ENCODE results near the gene RNASEH2B. TPM values are rescaled to one million over a fixed set of nuclear protein-coding genes. Genes with fewer than 3 reads are reported as not detected.

Gene RNASEH2B
- total and polyA plus RNA-seq, 7 experiments from 2014 or later = 65.3 to 105 (median 94.6) TPM

DNA sequence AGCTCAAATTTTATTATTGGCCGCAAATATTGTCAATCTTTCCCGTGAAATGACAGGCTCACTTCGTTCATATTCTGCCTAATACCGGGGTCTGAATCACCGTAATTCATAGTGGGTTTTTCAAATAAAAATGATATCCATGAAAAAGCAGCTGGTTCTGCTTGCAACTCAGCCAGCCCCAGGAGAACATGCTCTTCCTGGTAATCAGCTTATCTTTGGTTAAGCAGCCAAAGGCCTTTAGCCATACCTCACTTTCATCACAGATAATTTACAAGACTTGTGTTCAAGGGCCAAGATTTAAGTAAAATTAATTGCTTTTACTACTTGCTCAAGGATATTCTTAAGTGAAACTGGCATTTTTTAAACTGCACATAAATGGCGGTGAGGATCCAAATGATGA, 22.5 kb downstream of the RNASEH2B start:
- Mint-ChIP-seq H3K4me1 (peaks cover 16 to 31% (median 21%) of the 10 kb centered on the region in 7 donors), H3K27ac (peak overlapping the region in 1 of 9 donors; percentile 23), H3K4me3 (no peak overlapping the region), H3K9me3 (peaks cover 0 to 11% (median 0%) of the 10 kb centered on the region in 11 donors), H3K36me3 (peaks cover 27 to 74% (median 63%) of the 10 kb centered on the region in 5 donors), H3K27me3 (no peaks in the 10 kb centered on the region)
- POLR2A ChIA-PET = interaction anchor here (0.7 kb wide), 1 partner anchor 800 kb away, joined by 3 read pairs; no protein-coding TSS in a partner anchor
- DNase-seq = no peak
- Histone ChIP-seq H3K4me1 (ENCODE audit: control insufficient read depth in 2 of 2, insufficient read depth in 2 of 2, low read length in 2 of 2) (no peaks in the 10 kb centered on the region), H3K9me3 (ENCODE audit: control insufficient read depth in 2 of 3, low read length in 3 of 3) (no peaks in the 10 kb centered on the region), H3K4me3 (ENCODE audit: low read length) (no peak overlapping the region), H3K27me3 (ENCODE audit: control insufficient read depth in 2 of 2, insufficient read depth in 2 of 2, low read length in 2 of 2) (no peaks in the 10 kb centered on the region), H3K36me3 (ENCODE audit: control insufficient read depth in 2 of 3, insufficient read depth in 3 of 3, low read length in 3 of 3) (peaks cover 0 to 60% (median 31%) of the 10 kb centered on the region in 3 experiments), H3K27ac (ENCODE audit: low read depth, low read length) (no peak overlapping the region)
- intact Hi-C loops (cut with micrococcal nuclease) = no loop called here
- no peak for ATAC-seq
- CTCF ChIA-PET = interaction anchor here (0.8 to 1.1 kb wide), 2 partner anchors 14 to 20 kb away, joined by 3 to 4 read pairs; no protein-coding TSS in a partner anchor

DNA sequence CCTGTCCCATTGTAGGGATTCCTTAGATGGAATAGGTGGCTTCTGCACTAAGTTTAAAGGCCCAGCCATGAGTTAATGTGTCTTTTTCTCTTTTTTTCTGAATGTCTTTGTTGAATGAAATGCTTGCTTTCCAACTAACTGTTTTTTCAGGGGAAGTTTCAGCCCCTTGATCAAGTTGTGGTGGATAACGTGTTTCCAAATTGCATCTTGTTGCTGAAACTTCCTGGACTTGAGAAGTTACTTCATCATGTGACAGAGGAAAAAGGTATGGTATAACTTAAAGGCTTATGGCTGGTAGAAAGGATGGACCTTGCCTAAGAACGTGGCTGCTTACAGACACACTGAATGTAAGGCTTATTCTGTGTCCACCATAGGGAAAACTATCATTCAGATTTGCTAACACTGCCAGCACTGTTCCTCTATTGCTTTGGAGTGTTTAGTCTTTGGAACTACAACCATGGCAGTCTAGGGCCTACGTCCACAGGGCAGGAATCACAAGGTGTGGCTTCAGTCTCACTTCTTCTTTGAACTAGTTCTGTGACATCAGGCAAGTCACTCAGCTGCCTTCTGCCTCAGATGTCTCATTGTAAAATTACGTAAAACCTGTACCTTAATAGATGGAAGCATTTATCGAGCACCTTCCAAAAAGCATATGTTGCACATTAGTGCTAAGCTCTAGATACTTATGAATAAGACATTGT, 25.3 kb downstream of the RNASEH2B start:
- peak; percentile 24 for ATAC-seq
- peaks cover 0 to 62% (median 31%) of the 10 kb centered on the region in 3 experiments for H3K36me3 ChIP-seq (ENCODE audit: control insufficient read depth in 2 of 3, insufficient read depth in 3 of 3, low read length in 3 of 3)
- intact Hi-C loops (cut with micrococcal nuclease) = no loop called here
- Mint-ChIP-seq H3K4me1 (peaks cover 0 to 14% (median 8%) of the 10 kb centered on the region in 7 donors), H3K27me3 (no peaks in the 10 kb centered on the region), H3K4me3 (no peak overlapping the region), H3K27ac (peak overlapping the region in 2 of 9 donors; percentile 12 to 39), H3K36me3 (peaks cover 28 to 82% (median 71%) of the 10 kb centered on the region in 5 donors), H3K9me3 (peaks cover 0 to 14% (median 0%) of the 10 kb centered on the region in 11 donors)
- H3K27ac ChIP-seq (ENCODE audit: low read depth, low read length) = no peak overlapping the region
- ChIA-PET CTCF (no interaction called here), POLR2A (no interaction called here)
- no peaks in the 10 kb centered on the region for H3K9me3 ChIP-seq (ENCODE audit: control insufficient read depth in 2 of 3, low read length in 3 of 3)
- H3K27me3 ChIP-seq (ENCODE audit: control insufficient read depth in 2 of 2, insufficient read depth in 2 of 2, low read length in 2 of 2) = no peaks in the 10 kb centered on the region
- no peak overlapping the region for H3K4me3 ChIP-seq (ENCODE audit: low read length)
- H3K4me1 ChIP-seq (ENCODE audit: control insufficient read depth in 2 of 2, insufficient read depth in 2 of 2, low read length in 2 of 2) = no peaks in the 10 kb centered on the region
- no peak for DNase-seq

DNA sequence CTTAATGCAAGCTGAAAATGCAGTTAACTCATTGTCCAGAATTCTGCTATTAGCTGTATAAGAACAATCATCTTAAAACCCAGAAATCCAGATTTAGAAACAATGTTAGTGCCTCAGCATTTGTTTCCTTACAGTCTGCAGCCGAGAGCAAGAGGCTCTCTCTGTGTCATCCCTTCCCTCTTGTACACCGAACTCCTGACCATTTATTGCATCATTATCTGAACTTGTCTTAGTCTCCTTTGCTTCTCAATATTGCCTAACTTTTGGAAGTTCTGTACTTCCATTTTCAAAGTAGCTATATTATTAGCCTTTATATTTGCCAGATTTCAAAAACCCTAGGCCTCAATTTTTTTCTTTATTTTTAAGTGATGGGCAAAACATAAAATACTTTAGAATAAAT, 27.1 kb downstream of the RNASEH2B start:
- no peak overlapping the region for H3K4me3 Mint-ChIP-seq
- peaks cover 0 to 13% (median 8%) of the 10 kb centered on the region in 7 donors for H3K4me1 Mint-ChIP-seq

DNA sequence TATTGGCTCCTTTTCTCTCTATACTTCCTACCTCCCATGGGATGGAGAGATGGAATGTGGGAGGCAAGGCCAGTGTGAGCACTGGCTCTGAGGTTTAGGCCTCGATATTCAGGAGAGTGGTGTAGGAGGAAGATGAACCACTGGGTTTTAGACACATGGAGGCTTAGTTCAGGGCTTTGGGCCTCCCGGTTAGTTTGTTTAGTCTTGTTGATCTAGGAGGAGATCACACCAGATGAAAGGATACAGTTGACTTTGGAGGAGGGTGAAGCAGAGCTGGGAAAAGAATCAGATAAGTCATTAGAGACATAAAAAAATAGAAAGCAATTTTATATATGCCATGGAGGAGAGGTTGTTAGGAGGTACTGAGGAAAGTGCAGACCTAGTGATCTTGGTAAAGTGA, 30.9 kb downstream of the RNASEH2B start:
- H3K36me3 ChIP-seq (ENCODE audit: control insufficient read depth in 2 of 3, insufficient read depth in 3 of 3, low read length in 3 of 3) = peaks cover 9 to 48% (median 13%) of the 10 kb centered on the region in 3 experiments
- no peaks in the 10 kb centered on the region for H3K27me3 Mint-ChIP-seq
- peaks cover 0 to 9% (median 7%) of the 10 kb centered on the region in 7 donors for H3K4me1 Mint-ChIP-seq
- intact Hi-C loops (cut with micrococcal nuclease) = no loop called here
- H3K4me1 ChIP-seq (ENCODE audit: control insufficient read depth in 2 of 2, insufficient read depth in 2 of 2, low read length in 2 of 2) = no peaks in the 10 kb centered on the region
- POLR2A ChIA-PET = no interaction called here
- H3K27ac Mint-ChIP-seq = no peak overlapping the region
- peaks cover 0 to 11% (median 0%) of the 10 kb centered on the region in 11 donors for H3K9me3 Mint-ChIP-seq
- CTCF ChIA-PET = no interaction called here
- H3K36me3 Mint-ChIP-seq = peaks cover 30 to 79% (median 66%) of the 10 kb centered on the region in 5 donors
- no peak overlapping the region for H3K27ac ChIP-seq (ENCODE audit: low read depth, low read length)
- ATAC-seq (no peak), DNase-seq (no peak)
- no peak overlapping the region for H3K4me3 Mint-ChIP-seq
- H3K9me3 ChIP-seq (ENCODE audit: control insufficient read depth in 2 of 3, low read length in 3 of 3) = no peaks in the 10 kb centered on the region
- H3K4me3 ChIP-seq (ENCODE audit: low read length) = no peak overlapping the region
- no peaks in the 10 kb centered on the region for H3K27me3 ChIP-seq (ENCODE audit: control insufficient read depth in 2 of 2, insufficient read depth in 2 of 2, low read length in 2 of 2)

More for the DNA sequence above, 27.1 kb downstream of the RNASEH2B start:
- POLR2A ChIA-PET = interaction anchor here (0.6 kb wide), 1 partner anchor 1498 kb away, joined by 3 read pairs; no protein-coding TSS in a partner anchor
- ATAC-seq (peak; percentile 49), DNase-seq (no peak)
- intact Hi-C loops (cut with micrococcal nuclease) = loop anchor here in 1 of 2 donors (2.0 kb wide), 1 partner anchor 14 kb away; no protein-coding TSS in a partner anchor
- Histone ChIP-seq H3K27me3 (ENCODE audit: control insufficient read depth in 2 of 2, insufficient read depth in 2 of 2, low read length in 2 of 2) (no peaks in the 10 kb centered on the region), H3K4me1 (ENCODE audit: control insufficient read depth in 2 of 2, insufficient read depth in 2 of 2, low read length in 2 of 2) (no peaks in the 10 kb centered on the region), H3K9me3 (ENCODE audit: control insufficient read depth in 2 of 3, low read length in 3 of 3) (no peaks in the 10 kb centered on the region), H3K36me3 (ENCODE audit: control insufficient read depth in 2 of 3, insufficient read depth in 3 of 3, low read length in 3 of 3) (peaks cover 0 to 53% (median 23%) of the 10 kb centered on the region in 3 experiments), H3K27ac (ENCODE audit: low read depth, low read length) (no peak overlapping the region), H3K4me3 (ENCODE audit: low read length) (no peak overlapping the region)
- no peaks in the 10 kb centered on the region for H3K27me3 Mint-ChIP-seq
- H3K27ac Mint-ChIP-seq = peak overlapping the region in 1 of 9 donors; percentile 1
- peaks cover 0 to 14% (median 0%) of the 10 kb centered on the region in 11 donors for H3K9me3 Mint-ChIP-seq
- CTCF ChIA-PET = no interaction called here
- H3K36me3 Mint-ChIP-seq = peaks cover 25 to 78% (median 70%) of the 10 kb centered on the region in 5 donors

DNA sequence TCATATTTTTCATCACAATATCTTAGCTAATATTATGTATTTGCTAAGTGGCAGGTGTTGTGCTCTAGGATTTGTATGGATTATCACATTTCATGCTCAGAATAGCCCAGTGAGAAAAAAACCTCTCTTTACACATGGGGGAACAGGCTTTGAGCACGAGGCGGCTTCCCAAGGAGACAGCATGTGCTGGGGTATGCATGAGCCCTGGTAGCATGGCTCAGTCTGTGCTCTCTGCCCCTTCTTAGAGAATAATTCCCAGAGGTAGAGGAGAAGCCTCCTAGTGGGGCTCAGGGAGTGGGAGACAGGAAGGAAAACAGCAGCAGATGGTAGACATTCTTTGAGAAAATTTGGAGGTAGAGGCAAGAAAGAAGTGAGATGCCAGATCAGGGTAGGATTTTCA, 31.6 kb downstream of the RNASEH2B start:
- Mint-ChIP-seq H3K27me3 (no peaks in the 10 kb centered on the region), H3K27ac (peak overlapping the region in 1 of 9 donors; percentile 22), H3K9me3 (peaks cover 0 to 5% (median 0%) of the 10 kb centered on the region in 11 donors), H3K4me1 (peaks cover 0 to 7% (median 4%) of the 10 kb centered on the region in 7 donors), H3K4me3 (no peak overlapping the region), H3K36me3 (peaks cover 23 to 74% (median 64%) of the 10 kb centered on the region in 5 donors)
- Histone ChIP-seq H3K27ac (ENCODE audit: low read depth, low read length) (no peak overlapping the region), H3K27me3 (ENCODE audit: control insufficient read depth in 2 of 2, insufficient read depth in 2 of 2, low read length in 2 of 2) (no peaks in the 10 kb centered on the region), H3K4me1 (ENCODE audit: control insufficient read depth in 2 of 2, insufficient read depth in 2 of 2, low read length in 2 of 2) (no peaks in the 10 kb centered on the region), H3K36me3 (ENCODE audit: control insufficient read depth in 2 of 3, insufficient read depth in 3 of 3, low read length in 3 of 3) (peaks cover 9 to 46% (median 11%) of the 10 kb centered on the region in 3 experiments), H3K9me3 (ENCODE audit: control insufficient read depth in 2 of 3, low read length in 3 of 3) (no peaks in the 10 kb centered on the region), H3K4me3 (ENCODE audit: low read length) (no peak overlapping the region)
- DNase-seq (no peak), ATAC-seq (no peak)
- intact Hi-C loops (cut with micrococcal nuclease) = no loop called here
- ChIA-PET CTCF (no interaction called here), POLR2A (no interaction called here)

DNA sequence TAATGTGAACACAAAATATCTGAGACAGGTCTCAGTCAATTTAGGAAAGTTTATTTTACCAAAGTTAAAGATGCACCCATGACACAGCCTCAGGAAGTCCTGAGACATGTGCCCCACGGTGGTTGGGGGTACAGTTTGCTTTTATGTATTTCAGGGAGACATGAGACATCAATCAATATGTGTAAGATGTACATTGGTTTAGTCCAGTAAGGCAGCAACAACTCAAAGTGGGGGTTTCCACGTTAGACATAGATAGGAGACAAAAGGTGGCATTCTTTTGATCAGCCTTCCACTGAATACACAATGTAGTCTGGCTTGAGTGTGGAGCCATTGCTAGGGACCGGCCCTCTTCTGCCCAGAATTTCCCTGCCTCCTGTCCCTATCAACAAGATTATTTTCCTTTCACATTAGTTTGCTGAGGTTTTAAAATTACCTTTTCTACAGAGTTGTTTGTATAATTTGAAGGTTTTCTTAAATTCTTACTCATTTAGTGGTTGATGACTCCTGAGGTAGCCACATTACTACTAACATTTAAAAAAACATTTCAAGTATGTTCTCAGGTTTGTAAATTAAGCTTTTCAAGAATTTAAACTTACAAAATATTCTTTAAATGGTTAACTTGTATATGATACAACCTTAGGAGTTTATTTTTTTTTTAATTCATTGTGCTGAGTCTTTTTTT, 33.2 kb downstream of the RNASEH2B start:
- no peak for ATAC-seq
- H3K27ac ChIP-seq (ENCODE audit: low read depth, low read length) = no peak overlapping the region
- intact Hi-C loops (cut with micrococcal nuclease) = no loop called here
- H3K9me3 Mint-ChIP-seq = peaks cover 0 to under 1% (median 0%) of the 10 kb centered on the region in 11 donors
- no peak overlapping the region for H3K4me3 ChIP-seq (ENCODE audit: low read length)
- ChIA-PET CTCF (interaction anchor here (0.6 kb wide), 1 partner anchor 1098 kb away, joined by 3 read pairs; no protein-coding TSS in a partner anchor), POLR2A (no interaction called here)
- no peaks in the 10 kb centered on the region for H3K27me3 Mint-ChIP-seq
- H3K27me3 ChIP-seq (ENCODE audit: control insufficient read depth in 2 of 2, insufficient read depth in 2 of 2, low read length in 2 of 2) = no peaks in the 10 kb centered on the region
- no peaks in the 10 kb centered on the region for H3K9me3 ChIP-seq (ENCODE audit: control insufficient read depth in 2 of 3, low read length in 3 of 3)
- no peak for DNase-seq
- H3K36me3 Mint-ChIP-seq = peaks cover 16 to 73% (median 60%) of the 10 kb centered on the region in 5 donors
- no peaks in the 10 kb centered on the region for H3K4me1 ChIP-seq (ENCODE audit: control insufficient read depth in 2 of 2, insufficient read depth in 2 of 2, low read length in 2 of 2)
- H3K27ac Mint-ChIP-seq = peak overlapping the region in 2 of 9 donors; percentile 47 to 60
- H3K36me3 ChIP-seq (ENCODE audit: control insufficient read depth in 2 of 3, insufficient read depth in 3 of 3, low read length in 3 of 3) = peaks cover 9 to 51% (median 12%) of the 10 kb centered on the region in 3 experiments
- H3K4me1 Mint-ChIP-seq = peaks cover 0 to 9% (median 4%) of the 10 kb centered on the region in 7 donors
- no peak overlapping the region for H3K4me3 Mint-ChIP-seq

Data from naive thymus-derived CD4-positive, alpha-beta T cell (primary cell).